Skin epidermis (tissue), 12 donors: Measurements from ENCODE around the gene PHF23.

ENCODE experiments used
- H3K27ac ChIP-seq, 21 experiments: fragments of 200-600 bp; sonication (generic) in 11 of 21; one replicate each; pipeline ENCODE4 v1.5.0; 2020; ENCODE audit warnings: mild to moderate bottlenecking in 3 of 21, inconsistent platforms in 2 of 21, moderate library complexity in 2 of 21
- H3K4me3 ChIP-seq, 7 experiments: fragments of 200-600 bp; sonication (generic) in 2 of 7; one replicate each; pipeline ENCODE4 v1.5.0; 2020; ENCODE audit warnings: inconsistent platforms in 2 of 7, mild to moderate bottlenecking in 2 of 7, moderate library complexity in 1 of 7

Gene PHF23

DNA sequence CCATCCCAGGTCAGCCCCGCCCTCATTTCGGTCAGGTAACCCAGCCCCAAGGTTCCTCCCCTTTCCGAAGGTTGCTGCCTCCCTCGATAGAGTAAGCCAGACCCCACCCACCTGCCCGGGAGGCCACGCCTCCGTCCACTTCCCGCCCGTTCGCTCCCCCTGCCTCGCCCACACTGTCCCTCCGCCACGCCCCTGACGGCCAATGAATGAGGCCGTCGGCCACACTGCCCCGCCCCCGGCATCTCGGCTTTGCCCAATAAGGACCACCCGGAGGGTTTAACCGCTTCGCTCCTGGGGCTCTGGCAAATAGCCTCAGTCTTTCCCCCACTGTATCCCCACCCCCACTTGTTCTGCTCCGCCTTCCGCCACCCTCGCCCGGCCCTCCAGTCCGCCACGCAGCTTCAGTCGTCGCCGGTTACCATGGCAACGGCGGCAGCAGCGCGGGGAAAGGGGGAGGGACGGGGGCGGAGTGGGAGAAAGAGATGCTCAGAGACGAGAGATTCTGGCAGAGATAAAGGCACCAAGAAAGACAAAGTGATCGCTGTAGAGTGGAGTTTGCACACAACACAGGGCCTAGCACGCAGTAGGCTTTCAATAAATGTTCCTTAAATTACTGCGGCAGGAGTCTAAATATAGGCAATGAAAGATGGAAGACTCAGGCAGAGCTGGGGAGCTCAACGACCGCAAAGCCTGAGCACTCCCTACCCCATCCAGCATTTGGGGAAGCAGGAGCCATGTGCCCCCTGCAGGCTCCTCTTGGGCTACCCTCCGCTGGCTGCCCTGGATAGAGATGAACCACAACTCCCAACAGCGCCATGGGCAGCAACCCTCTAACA lies 24.7 kb downstream of the PHF23 start:
- H3K27ac ChIP-seq: peak overlapping the region in 18 of 21 experiments; percentile 4 to 77 (median 64)
- peak overlapping the region; percentile 28 to 46 (median 36) for H3K4me3 ChIP-seq

DNA sequence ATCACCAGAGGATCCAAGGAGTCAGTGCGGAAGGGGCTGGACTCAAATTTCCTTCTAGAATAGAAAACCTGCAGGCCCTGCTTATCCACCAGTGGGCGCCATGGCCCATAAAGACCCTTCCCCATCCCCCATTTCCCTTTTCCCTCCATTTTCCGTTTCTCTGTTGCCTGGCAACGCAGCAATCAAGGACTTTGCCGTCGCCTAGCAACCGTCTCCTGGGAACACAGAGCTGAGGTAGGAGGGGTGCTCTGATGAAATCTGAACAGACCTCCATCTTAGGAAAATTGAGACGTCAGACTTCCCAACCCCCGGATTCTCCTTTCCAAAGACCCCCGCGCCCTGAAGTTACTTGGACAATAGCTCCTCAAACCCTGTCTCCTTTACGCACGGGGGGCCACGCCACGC lies 25.4 kb downstream of the PHF23 start:
- Histone ChIP-seq H3K27ac (peak overlapping the region in 13 of 21 experiments; percentile 4 to 77 (median 71)), H3K4me3 (peak overlapping the region; percentile 28 to 46 (median 36))

DNA sequence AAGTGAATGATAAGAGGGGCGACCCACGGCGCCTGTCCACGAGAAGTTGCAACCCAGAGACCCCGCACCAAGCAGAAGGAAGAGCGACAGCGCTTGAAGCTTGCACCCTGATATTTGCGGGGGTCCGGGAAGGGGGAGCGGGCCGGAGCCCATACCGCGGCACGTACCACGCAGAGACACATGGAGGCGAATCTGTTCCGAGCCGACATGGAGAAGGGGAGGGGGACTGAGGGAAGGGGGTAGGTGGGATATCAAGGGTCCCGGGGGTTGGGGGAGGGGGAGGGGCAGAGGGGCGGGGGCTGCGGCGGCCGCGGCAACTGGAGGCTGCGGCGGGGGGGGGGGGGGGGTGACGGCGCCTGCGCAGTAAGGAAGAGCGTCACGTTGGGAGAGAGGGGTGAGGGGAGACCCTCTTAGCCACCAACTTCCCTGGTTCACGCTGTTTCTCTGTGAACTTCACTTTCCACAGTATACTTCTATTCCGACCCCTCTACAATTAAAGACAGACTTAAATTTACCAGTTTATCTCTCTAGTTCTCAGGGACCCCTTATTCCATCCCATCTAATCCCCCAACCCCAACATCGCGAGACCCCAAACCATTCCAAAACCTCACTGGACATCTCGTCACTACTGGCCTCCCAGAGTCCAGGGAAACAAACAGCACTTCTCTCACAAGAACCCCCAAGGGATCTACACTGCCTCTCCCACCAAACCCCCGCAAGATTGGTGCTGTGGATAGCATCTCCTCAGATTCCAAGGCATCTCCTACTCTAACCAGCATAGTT lies 27.6 kb downstream of the PHF23 start:
- Histone ChIP-seq H3K4me3 (no peak overlapping the region), H3K27ac (no peak overlapping the region)

DNA sequence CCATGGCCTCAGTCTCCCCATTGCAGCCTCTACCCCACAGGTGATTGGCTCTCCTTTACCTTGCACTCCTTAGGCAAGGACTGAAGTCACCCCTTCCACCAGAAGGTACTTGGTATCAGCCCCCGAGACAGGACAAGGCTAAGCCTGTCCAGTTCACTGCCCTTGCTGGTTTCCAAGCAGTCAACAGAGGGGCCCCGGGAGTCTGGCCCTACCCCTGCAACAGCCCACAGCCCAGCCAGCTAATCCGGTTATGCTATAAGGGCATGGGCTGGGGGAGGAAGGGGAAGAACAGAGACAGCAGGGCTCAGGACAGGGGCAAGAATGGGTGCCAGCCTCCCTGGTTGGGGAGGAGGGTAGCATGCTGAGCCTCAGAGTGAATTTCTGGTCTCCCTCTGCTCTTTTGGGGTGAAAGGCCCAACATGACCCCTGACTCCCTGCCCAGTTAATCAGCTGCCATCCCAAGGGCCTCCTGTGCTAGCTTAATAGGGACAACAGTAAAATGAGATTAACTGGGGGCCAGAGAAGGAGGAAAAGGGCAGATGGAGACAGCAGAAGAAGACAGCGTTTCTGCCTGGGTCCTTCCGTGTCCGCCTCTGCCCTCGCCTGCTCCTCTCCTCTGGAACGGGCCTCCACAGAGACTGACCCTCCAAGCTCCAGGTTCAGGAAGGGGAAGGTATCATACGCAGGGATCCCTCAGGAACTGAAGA lies 30.4 kb downstream of the PHF23 start:
- H3K4me3 ChIP-seq: no peak overlapping the region
- no peak overlapping the region for H3K27ac ChIP-seq

DNA sequence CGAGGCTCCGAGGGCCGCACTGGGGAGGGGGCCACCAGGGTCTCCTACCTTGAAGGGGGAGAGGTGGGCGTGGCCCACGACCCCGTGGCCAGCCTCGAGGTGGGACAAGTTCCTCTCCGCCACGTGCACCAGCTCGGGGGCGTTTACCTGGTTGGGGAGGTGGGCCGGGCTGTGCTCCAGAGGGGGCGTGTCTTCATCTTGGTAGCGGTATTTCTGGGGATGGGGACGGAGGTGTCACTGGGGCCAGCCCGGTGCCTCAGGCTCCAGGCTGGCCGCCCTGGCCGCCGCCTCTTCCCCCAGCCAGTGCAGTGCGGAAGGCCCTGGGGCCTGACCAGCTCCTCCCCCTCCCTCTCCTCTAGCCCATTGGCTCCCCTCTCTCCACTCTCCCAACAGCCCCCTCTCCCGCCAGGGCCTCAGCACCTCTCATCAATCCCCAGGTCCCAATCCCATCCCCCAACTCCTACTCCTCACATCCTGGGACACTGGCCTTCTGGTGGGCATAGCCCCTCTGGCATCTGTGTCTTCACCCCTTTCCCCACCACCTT lies 31.2 kb downstream of the PHF23 start:
- H3K27ac ChIP-seq: no peak overlapping the region

DNA sequence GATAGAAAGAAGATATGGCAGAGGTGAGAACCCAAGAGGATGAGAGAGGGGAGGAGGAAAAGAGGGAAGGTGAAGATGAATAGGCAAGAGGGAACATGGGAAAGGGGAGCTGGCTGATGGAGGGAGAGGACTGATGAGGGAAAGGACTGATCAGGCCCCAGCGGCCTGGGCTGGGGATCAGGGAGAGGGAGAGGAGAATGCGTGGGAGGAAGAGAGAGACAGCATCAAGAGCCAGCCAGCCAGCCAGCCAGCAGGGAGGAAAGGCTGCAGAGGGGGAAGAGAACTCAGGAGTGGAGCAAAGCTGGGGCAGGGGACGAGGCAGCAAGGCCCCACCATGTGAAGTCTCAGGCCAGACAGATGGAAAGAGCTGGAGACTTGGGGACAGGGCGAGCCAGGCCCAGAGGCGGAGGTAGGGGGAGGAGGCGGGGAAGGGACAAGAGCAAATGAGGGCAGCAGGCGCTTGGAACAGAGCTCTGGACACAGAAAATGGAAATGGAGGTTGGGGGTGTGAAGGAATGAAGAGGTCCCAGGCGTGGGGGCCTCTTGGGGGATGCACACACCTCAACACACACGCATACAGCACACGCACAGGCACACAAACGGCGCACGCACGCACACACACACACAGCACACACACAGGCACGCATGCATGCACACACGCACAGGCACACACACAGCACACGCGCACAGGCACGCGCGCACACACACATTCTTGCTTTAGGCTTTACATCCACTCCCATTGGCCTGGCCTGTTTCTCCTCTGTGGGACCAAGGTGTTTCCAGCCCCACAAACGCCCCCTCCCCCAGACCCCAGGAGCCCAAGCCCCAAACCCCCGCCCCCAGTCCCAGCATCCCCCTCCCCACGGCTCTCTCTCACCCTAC lies 31.9 kb downstream of the PHF23 start:
- Histone ChIP-seq H3K4me3 (no peak overlapping the region), H3K27ac (peak overlapping the region in 1 of 21 experiments; percentile 78)

More for the DNA sequence above, 31.2 kb downstream of the PHF23 start:
- H3K4me3 ChIP-seq: no peak overlapping the region

DNA sequence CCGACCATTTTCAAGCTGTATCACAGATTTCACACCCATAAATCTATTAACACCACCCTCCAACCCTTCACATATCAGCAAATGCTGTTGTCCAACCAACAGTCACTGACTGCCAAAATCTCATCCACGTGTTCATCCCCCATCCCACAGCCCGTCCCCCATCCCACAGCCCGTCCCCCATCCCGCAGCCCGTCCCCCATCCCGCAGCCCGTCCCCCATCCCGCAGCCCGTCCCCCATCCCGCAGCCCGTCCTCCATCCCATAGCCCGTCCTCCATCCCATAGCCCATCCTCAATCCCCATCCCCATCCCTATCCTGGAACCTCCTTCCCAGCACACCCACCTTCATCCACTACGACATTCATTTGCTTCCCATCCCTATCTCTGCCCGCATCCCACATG lies 33.7 kb downstream of the PHF23 start:
- peak overlapping the region in 16 of 21 experiments; percentile 39 to 80 (median 64) for H3K27ac ChIP-seq
- H3K4me3 ChIP-seq: peak overlapping the region in 6 of 7 experiments; percentile 33 to 42 (median 35)

DNA sequence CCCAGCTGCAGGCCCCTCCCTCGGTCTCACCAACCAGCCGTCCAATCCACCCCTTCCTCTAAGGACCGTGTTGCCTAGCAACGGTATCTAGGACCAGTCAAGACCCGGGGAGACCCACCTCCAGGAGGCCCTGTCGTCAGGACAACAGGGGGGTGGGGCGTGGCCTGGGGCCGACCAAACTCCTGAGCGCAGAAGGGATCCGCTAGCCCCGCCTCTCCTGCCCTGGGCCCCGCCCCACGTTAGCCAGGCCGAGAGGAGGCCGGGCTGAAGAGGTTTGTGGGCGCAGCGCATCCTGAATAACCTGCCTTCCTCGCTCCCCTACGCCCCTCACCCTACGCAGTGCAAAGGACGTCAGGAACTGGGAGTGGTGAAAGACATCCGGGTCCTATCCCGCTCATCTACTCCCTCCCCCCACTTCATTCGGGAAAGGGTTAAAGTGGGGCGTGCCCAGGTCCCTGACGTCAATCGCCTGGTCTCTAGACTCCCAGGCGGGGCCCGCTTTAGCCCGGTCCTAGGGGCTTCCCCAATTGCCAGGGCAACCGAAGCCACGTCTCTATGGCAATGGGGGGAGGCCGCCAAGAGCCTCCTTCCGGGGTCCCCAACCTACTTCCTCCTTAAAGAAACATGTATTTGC lies 34.3 kb downstream of the PHF23 start:
- peak overlapping the region; percentile 31 to 42 (median 34) for H3K4me3 ChIP-seq
- H3K27ac ChIP-seq: peak overlapping the region in 19 of 21 experiments; percentile 22 to 80 (median 56)

DNA sequence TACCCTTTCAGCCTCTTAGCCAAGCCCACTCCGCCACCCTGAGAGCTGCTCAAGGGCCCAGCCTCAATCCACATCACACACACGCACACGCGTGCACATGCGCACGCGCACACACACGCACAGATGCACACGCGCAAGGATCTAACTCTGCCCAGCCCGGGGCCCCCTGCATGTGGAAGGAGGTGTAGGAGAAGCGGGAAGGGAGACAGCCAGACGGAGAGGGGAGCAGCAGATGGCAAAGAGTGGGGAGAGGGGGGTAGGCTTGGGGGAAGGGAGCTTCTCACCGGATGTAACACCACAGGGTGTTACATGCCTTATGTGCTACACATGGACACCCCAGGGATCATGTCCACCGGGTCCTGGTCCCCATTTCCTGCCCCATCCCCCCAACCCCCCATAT lies 34.9 kb downstream of the PHF23 start:
- Histone ChIP-seq H3K4me3 (peak overlapping the region; percentile 31 to 42 (median 34)), H3K27ac (peak overlapping the region in 16 of 21 experiments; percentile 33 to 80 (median 58))

DNA sequence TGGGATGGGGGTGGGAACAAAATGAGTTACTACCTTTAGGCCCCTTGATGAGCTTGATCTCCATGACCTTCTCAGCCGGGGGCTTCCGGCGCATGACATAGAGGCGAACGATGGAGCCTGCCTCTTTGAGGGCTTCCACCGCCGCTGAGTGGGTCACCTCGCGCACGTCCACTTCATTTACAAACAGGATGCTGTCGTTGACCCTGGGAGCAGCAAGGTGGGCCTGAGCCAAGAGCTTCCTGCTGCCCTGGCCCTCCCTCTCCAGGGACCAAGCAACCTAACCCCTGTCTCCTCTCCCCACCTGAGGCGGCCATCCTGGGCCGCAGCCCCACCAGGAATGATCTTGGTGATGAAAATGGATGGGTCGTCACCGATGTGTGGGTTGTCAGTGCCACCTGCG lies 35.9 kb downstream of the PHF23 start:
- Histone ChIP-seq H3K27ac (no peak overlapping the region), H3K4me3 (no peak overlapping the region)

DNA sequence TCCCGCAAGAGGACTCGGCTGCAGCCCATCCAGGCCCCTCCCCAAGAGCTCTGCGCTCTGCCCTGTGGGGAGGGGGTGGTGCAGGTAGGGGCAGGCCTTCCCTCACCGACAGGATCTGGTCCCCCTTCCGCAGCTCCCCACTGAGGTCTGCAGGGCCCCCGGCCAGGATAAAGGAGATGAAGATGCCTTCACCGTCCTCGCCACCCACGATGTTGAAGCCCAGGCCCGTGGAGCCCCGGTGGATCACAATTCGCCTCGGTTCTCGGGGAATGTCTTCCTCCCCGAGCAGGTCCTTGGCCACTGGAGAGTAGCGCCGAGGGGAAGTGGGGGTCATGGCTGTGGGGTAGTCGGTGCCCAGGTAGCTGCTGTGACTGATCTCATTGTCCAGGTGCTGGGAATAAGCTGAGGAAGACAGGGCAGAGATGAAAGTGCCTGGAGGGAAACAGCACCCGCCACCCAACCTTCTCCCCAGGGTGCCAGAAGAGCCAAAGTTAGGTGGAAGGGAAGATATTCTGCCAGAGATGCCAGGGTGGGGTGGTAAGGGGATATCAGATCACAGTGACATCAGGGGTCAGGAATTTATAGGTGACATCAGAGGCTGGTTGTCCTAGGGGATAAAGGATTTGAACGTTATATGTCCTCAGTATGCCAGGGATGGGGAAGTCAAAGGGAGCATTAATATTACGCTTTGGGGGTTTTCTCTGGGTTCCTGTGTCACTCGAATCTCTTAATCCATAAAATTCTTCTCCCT lies 42.4 kb downstream of the PHF23 start:
- Histone ChIP-seq H3K4me3 (no peak overlapping the region), H3K27ac (no peak overlapping the region)

DNA sequence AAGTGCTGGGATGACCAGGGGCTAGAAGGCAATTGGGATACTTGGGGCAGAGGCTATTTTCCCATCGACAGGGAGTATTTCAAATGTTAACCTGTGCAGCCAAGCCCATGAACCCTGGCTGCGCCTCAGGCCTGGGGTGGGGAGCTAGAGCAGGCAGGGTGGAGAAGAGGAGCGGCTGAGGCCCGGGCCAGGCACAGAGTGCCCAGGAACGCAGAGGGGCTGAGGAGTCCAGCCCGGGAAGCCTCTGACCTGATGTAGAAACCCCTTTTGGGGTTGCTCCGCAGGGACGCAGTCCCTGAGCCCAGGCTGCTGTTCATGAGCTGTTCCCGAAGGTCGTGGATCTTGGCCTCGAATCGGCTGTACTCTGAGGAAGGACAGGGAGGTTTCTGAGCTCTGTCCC lies 43.3 kb downstream of the PHF23 start:
- Histone ChIP-seq H3K27ac (no peak overlapping the region), H3K4me3 (no peak overlapping the region)

DNA sequence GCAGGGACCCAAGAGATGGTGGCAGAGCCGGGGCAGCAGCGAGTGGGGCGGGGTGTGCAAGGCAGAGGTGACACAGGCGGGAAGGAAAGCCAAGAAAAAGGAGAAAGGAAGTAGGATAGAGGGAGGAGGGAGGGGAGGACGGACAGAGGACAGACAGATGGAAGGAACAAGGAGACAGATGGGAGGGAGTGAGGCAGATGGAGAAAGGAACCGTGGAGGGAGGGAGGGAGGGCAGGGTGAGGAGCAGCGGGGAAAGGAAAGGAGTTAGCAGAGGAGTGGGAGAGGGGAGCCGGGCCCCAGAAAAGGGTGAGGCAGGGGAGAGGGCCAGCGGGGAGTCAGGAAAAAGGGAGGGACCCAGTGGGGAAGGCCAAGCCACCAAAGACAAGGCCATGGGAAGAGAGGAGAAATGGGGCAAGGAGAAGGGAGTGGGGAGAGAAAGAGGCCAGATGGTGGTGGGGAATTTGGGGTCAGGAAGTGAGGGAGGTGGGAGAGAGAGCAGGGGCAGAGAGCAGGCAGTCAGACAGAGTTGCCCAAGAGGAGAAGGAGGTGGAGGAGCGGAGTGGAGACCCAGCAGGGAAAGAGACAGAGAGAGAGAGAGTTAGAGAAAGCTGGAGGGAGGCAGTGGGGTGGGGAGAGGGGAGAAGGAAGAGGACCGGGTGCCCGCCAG lies 46.9 kb downstream of the PHF23 start:
- no peak overlapping the region for H3K4me3 ChIP-seq
- H3K27ac ChIP-seq: no peak overlapping the region

DNA sequence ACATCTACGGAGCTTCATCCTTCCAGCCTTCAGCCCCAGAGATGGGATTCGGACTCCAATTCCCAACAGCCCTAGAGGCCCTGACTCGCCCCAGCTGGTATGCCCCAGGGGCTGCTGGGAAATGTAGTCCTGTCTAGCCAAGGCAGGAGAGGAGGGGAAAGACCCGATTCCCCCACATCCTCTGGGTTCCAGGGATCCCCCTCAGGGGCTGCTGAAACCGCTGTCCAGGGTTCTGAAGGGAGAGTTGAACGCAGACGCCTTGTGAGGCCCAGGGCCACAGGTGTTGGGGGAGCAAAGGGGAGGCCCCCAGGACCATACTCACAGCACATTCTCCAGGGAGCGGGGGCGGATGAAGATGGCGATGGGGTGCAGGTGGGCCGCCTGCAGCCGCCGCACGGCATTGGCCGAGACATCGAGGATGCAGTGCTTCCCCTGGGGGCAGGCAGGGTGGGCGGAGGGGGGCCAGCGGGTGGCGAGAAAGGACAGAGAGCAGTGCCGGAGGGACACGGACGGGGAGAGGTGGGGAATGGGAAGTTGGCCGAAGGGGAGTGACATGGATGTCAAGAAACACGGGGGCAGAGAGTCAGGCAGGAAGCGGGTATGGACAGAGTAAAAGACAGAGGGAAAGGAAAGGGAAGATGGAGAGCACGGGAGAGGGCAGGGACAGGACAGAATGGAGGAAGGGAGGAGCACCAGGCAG lies 47.5 kb downstream of the PHF23 start:
- Histone ChIP-seq H3K27ac (no peak overlapping the region), H3K4me3 (no peak overlapping the region)

DNA sequence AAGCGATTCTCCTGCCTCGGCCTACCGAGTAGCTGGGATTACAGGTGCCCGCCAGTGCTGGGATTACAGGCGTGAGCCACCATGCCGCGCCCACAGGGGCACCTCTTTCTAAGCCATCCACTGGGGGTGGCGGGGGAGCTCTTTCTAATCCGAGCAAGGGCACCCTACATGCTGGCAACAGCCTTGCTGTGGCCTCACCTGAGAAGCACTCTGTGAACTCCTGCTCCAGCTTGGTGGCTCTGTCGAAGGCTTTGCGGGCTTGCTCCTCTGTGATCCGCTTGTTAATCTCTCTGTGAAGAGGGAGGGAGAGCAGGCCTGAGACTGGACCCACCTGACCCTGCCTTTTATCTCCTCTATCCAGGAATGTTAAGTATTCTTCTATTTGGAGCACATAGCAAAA lies 48.2 kb downstream of the PHF23 start:
- H3K4me3 ChIP-seq: no peak overlapping the region

DNA sequence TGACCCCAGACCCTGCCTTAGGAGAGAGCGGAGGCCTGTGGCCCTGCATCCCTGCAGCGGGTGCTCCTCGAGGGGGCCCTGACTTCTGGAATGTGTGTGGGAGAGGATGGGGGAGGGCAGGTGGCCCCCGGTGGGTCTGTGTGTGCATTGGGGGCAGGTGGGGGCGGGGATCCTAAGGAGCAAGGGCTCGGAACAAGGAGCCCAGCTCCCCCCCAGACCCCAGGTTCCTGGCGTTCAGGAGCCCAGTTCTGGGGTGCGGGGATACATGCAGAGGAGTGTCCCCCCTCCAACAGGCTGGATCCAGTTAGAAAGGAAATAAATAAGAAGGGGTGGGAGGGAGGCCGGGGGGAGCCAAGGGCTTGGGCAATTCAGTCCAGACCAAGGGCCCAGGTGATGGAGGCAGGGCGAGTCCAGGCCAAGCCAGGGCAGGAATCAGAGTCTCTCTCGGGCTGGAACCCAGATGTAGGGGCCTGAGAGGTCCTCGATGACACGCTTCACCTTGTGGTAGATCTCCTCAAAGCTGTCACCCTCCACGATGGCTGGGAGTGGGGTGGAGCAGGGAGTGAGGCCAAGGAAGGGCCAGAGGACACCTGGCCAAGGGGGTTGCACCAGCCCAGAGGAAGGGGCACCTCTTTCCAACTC lies 48.9 kb downstream of the PHF23 start:
- H3K27ac ChIP-seq: no peak overlapping the region
- H3K4me3 ChIP-seq: no peak overlapping the region

More for the DNA sequence above, 48.2 kb downstream of the PHF23 start:
- no peak overlapping the region for H3K27ac ChIP-seq
